GM18868 (cell line): ENCODE measurements around the gene NOTO.
A peak's percentile ranks its signal among the peaks of the same experiment; 100 is the strongest.

Source experiments
- ATAC-seq: cut with Tn5 transposase; IDR thresholded peaks from one replicate; pipeline ENCODE4 v1.9.1; 2021; ENCODE audit warnings: mild to moderate bottlenecking, moderate library complexity; ENCODE audit not compliant: unreplicated experiment

Gene NOTO

DNA sequence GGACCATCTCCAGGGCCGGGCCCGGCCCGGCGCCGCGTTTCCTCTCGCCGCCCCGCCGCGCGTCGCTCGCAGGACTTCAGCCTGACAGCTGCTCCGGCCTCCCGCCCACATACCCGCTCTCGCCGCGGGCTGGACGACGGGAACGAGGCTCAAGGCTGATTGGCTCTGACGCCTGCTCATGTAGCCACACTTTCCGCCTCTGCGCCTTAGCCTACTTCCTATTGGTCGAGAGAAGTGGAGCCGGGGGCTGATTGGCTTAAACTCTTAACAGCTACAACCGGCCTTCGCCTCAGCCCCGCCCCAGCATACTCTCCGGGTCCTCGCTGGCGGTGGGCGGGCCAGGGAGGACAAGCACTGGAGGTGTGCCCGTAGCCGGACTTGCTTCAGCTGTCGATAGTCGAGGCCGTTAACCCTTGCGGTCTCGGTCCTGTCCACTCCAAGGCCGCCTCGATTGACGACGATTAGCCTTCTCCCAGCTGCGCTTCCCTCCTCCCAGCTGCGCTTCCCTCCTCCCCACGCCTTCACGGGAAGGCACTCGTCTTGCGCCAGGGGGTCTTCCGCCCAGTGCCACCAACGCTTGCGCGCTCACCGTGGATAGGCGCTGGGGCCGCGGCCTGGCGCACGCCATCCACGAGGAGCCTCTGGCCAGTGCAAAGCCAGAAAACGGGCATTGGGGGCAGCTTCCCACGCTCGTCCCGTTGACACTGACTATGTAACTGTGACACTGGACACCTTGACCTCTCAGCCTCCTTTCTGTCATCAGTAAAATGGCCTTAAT, 31.0 kb downstream of the NOTO start, which contains the start of gene PRADC1:
Gene PRADC1, minus strand, starts transcription at position 86 of the 778 bp plus-strand sequence. Its CDS starts 79 bp downstream, at position 7.
- ATAC-seq: peak; percentile 94

DNA sequence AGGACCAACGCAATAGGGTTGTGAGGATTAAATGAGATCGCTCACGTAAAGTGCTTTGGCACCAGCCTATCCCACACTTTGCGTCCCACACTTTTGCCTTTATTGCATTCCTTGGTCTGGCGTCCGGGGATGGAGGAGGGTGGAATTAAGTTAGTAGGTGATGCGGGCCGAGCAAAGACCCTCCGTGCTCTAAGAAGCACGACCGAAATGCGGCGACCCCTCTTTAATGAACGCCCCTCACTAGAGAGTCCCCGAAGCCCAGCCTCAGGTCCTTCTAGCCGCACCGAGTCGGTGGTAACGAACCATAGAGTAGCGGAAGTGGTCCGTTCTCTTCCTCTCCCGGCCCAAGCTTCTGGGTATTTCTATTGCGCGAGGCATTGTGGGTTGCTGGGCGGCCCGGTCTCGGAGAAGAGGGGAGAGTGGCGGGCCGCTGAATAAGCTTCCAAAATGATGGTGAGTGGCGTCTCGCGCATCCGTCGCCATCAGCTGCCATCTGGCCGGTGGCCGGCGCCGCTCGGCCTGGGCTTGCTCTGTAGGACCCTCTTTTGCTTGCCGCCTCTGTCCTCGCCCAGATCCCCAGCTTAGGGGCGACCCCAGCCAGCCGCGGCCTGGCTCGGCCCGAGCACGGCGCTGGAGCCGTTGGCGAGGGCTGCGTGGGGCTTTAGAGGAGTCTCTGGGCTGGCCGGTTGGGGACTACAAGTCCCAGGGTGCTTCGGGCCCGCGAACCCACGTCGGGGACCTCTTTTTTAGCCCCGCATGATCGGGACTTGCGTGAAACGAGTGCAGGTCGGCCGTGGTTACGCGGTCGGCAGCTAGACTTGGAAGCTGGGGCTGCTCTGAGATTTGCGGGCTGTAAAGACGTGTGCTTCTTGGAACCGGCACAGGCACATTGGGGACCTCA, 31.8 kb downstream of the NOTO start, which contains the start of gene CCT7:
Gene CCT7, plus strand, starts transcription at position 377 of the 901 bp plus-strand sequence. Its CDS starts 71 bp downstream, at position 448.
- ATAC-seq: peak; percentile 60

DNA sequence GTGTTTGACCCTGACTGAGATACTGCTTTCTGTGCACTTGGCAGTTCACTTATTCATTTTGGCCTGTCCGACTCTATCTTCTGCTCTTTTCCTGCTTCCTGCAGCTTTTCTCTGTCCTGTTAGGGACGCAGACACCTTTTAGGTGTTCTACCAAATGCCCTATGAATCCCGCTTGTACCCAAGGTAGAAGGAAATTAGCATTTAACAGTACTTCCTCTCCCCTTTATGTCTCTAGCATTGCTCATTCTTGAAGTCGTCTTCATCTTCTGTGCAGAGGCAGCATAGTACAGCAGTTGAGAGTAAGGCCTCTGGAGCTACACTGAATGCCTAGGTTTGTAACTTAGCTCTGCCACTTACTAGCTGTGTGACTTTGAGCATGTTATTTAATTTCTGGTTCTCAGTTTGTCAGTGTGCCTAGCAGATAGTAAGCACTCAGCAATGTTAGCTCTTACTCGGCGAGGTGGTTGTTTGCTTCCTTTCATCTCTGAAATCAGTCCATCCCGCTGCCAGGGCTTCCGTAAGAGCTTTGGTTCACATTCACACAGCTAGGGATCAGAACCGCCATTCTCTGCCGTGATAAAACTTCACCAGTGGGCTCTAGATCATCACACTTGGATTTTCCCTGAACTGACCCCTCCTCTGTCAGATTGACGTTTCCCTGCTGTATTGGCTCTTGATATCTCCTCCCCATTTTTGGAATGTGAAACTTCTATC, 33.1 kb downstream of the NOTO start:
- no peak for ATAC-seq

DNA sequence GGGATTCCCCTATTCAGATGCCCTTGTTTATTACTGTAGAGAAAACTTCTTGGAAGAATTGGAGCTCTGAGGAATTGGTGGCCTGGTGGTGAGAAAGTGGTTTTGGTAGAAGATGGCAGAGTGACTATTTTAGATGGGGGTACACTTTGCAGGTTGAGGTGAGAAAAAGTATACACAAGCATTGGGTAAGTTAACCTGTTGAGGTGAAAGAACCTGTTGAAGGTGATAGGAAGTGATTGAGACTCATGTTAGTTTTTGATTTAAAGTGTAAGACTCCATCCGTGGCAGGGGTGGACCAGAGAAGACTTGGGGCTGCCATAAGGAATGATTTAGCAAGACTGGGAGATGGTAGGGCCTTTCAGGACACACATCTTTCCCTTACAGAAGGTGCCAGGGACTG, 34.8 kb downstream of the NOTO start:
- ATAC-seq: no peak

DNA sequence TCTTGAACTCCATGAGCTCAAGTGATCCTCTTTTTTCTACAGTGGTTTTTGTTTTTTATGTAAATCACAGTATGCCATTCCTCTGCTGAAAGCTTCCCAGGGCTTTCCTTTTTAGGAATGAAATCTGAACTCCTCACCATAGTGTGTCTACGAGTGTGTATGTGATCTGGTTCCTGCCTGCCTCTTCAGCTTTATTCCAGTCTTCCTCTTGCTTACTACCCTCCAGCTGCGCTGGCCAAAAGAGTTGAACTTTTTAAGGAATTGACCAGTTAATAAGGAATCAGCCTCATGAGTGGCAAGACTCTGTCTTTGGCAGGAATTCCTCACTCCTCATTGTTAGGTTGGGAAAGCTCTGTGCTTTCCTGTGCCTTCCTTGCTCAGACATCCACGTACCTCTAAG, 35.8 kb downstream of the NOTO start:
- no peak for ATAC-seq

DNA sequence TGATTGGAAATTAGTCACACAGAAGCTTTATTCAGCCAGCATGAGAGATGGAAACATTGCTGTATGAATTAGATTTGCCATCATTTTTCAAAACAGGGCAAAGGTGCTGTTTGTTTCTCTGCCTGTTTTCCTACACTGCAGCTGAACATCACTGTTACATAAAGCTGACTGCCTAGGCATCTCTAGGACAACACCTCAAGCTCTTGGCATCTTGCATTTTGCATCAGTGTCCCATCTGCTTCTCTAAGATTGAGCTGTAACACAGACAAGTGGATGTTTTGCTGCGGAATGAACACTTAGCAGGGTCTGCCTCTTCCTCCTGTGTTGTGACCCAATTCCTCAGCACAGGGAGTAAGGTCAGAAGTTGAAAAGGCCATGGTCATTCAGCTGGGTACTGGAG, 36.6 kb downstream of the NOTO start:
- ATAC-seq: no peak

DNA sequence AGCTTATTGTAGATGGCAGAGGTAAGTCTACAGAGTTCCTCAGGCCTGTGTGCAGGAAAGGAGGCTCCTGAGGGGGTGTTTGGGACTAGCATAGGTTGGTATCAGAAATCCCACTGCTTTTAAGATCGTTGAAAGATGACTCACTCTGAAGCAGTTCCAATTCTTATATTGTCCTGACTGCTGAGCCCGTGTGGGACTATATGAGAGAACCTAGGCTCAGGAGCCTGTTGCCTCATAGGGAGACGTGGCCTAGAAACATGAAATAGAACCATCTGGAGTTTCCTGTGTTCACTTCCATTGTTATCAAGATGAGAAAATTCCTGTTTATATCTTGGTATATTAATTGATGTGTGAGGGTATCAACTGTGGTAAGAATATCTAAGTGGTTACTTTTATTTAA, 37.4 kb downstream of the NOTO start:
- no peak for ATAC-seq

DNA sequence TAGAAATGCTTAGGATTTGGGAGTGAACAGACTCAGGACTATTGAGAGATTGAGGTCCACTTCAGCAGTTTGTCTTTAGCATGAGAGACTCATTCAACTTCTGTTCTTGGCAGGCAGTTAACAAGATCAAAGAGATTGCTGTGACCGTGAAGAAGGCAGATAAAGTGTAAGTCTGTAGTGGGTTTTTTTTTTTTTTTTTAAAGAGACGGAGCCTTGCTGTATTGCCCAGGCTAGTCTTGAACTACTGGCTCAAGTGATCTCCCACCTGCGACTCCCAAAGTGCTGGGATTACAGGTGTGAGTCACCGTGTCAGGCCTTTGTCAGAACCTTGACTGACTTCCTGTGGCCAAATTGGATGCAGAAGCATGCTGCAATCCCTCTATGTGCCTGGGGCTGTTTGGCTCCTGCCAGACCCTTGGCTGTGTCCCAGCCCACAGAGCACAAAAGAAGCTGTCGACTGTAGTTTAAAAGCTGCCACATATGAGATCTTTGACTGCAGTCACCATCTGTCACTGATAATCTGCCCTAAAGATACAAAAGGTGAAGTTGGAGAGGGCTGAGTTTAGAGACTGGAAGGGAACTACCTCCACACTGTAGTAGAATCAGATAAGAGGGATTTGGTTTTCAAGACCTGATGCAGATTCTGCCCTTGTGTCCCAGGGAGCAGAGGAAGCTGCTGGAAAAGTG, 41.7 kb downstream of the NOTO start:
- no peak for ATAC-seq

DNA sequence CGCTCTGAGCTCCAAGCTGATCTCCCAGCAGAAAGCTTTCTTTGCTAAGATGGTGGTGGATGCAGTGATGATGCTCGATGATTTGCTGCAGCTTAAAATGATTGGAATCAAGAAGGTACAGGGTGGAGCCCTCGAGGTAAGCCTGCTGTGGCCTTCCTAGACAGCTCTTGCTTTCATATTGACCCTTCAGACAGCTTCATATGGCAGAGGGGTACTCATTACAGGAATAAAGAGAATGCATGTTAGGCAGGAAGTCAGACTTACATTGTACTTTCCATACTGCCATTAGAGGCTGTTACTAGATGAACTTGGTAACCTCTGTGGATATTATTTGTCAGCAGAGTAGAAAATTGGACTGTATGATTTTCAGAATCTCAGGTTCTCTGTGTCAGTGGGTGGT, 42.2 kb downstream of the NOTO start:
- ATAC-seq: no peak

DNA sequence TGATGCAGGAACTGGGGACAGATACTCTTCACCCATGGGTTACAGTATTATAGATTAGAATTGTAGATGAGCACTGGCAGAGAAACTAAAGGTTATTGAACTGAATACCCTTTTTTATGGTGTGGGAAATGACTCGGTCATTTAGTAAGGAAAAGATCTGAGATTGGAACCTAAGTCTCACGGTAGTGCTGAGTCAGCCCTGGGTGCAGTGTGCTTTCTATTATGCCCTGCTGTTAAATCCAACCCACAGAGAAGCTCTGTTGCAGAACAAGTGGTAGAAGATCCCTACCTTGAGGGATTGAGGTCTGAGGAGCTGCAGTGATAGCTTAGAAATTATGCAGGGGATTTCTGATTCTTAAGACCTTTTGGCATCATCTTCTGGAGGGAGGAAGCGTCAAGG, 44.5 kb downstream of the NOTO start:
- ATAC-seq: no peak

DNA sequence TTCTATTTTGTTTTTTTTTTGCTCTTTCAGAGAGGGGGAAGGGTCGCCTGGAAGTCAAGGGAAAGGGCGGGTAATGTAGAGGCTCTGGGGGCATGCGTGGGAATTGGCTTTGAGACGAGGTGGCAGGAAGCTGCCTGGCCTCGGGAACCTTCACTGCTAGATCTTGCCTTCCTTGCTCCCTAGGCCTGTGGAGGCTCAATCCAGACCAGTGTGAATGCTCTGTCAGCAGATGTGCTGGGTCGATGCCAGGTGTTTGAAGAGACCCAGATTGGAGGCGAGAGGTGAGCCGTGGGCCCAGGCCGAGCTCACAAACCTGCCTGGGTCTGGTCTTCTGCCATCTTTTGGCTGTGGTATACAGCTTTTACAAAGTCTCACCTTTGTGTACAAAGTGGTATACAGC, 47.3 kb downstream of the NOTO start:
- ATAC-seq: no peak

DNA sequence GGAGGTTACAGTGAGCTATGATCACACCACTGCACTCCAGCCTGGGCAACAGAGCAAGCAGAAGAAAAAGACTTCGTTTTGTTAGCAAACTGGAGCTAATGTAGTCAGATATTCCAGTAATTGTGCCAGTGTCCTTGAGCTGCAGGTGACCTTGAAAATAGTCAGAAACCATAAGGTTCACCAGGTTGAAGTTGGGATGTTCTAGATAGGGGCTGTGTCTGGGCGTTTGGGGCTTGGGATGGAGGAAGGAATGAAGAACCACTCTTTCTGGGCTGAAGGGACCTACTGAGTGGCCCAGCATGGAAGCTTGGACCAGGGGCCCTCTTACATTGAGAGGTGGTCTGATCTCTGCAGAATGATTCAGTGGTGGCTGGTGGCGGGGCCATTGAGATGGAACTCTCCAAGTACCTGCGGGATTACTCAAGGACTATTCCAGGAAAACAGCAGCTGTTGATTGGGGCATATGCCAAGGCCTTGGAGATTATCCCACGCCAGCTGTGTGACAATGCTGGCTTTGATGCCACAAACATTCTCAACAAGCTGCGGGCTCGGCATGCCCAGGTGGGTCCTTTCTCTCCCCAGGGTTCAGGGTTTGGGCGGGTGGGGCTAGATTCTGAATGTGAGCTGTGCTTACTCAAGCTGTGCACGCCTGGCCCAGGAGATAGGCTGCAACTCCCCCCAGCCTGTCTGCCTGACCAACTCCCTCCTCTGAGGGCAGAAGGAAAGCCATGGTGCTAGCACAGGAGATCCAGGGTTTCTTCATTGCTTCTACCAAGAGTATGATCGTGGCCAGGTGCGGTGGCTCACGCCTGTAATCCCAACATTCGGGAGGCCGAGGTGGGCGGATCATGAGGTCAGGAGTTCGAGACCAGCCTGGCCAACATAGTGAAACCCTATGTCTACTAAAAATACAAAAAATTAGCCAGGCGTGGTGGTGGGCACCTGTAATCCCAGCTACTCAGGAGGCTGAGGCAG, 48.8 kb downstream of the NOTO start:
- no peak for ATAC-seq

DNA sequence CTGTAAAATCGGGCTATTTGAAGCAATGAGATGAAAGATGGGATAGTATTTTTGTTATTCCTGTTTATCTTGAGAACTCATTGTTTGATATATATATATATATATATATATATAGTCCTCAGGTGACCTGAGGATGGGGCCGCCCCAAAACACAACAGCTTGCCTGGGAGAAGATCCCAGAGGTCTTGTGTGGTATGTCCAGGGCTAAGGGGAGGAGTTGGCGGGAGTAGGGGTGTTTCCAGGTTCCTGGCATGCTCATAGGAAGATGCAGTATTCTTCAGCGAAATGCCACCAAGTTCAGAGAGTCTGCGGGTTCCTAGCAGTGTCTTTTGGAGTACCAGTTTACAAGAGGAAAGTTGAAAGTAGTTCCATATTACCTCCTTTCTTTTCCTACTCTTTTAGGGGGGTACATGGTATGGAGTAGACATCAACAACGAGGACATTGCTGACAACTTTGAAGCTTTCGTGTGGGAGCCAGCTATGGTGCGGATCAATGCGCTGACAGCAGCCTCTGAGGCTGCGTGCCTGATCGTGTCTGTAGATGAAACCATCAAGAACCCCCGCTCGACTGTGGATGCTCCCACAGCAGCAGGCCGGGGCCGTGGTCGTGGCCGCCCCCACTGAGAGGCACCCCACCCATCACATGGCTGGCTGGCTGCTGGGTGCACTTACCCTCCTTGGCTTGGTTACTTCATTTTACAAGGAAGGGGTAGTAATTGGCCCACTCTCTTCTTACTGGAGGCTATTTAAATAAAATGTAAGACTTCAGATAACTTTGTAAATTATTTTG, 50.1 kb downstream of the NOTO start:
- no peak for ATAC-seq

DNA sequence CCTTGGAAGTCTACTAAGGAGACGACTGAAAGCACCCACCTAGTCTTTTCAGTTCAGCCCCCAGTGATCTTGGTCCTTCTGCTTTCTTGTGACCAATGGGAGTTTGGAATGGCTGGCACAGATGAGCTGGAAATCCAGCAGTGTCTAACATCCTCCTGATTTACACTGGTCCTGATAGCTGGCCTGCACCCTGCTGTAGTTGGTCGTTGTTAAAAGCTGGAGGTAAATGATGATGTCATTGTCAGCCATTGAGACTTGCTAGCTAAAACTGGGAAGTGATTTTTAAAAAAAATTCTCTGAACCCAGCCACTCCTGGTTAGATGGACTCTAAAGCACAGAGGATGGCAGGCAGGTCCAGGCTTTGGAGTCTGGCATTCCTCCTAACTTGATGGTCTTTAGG, 51.0 kb downstream of the NOTO start:
- ATAC-seq: no peak

DNA sequence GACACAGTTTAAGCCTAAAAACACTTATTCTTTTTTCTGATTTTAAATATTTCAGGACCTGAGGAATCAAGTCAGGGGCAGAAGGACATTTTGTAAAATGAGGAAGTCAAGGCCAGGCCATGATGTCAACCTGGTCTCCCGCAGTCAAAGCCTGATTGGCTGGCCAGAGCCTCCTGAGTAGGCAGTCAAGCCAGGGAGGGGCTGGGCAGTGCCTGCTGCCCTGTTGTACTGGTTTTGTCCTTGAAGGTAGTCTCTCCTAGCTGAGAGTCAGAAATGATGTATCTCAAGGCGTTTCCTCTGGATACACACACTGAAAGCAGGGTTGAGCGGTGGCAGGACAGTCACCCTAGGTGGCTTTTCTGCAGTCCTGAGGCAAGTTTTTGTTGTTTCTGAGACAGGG, 51.5 kb downstream of the NOTO start:
- no peak for ATAC-seq

DNA sequence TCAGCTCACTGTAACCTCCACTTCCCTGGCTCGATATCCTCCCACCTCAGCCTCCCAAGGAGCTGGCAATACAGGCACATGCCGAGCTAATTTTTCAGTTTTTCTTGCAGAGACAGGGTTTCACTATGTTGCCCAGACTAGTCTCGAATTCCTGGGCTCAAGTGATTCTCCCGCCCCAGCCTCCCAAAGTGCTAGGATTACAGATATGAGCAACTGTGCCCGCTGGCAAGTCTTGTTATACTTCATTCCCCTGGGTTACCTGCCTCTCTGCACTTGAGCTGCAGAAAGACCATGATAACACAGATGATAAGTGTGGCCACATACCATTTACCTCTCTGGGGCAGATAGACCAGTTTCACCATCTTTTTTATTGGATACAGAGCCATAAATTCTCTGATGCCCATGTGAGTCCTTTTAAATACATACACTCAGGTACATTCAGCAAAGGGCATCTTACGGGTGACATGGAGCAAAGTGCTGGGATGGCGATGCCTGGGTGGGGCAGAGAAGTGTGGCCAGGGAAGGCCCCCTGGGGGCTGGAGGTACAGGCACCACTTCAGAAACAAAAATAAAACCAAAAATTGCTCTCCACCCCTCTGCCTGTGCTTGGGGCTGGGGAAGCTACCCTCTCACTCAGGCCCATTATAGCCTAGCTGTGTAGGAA, 52.1 kb downstream of the NOTO start:
- no peak for ATAC-seq

DNA sequence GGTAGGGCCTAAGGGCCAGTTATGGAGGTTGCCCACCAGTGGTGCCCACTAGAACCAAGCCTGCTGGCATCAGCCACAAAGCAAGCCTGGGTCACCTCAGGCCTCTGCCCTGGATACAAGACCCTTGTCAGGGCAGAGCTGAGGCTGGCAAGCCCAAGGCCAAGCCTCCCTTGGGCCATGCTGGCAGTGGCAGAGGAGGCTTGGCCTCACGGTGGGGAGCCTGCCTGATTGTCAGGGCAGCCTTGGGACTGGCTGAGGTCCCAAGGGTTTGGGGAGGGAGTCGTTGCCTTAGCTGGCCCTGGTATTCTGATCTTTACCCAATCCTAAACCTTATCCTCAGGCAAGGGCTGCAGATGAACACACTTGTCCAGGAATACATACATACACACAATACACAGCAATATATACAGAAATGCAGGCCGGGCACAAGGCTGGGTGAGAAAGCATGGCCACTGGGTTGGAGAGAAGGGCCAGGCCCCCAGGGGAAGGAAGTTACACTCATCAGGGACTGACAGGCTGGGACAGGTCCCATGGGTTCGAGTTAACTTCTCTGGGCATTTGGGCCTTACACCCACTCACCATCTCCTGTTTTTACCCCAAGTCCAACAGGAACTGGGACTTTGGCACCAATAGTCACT, 52.8 kb downstream of the NOTO start:
- no peak for ATAC-seq
